Muscle layer of duodenum (tissue), 2 donors: ENCODE data around the gene CORT.
"Not testable (repeated sequence)": the region's sequence is repeated elsewhere in the genome, so short reads cannot be mapped to it uniquely, and the experiment has no call there.

Experiments used
- H3K27ac ChIP-seq: one replicate; pipeline ENCODE4 v1.7.0; 2013; ENCODE audit warnings: mild to moderate bottlenecking, low read length
- H3K27me3 ChIP-seq: one replicate; pipeline ENCODE4 v1.7.0; 2013; ENCODE audit warnings: low read depth, mild to moderate bottlenecking, control low read depth, low read length
- H3K36me3 ChIP-seq, 2 donors: one replicate each; pipeline ENCODE4 v1.7.0; 2013; ENCODE audit warnings: low read length in 2 of 2, control low read depth in 1 of 2, mild to moderate bottlenecking in 1 of 2; ENCODE audit not compliant: insufficient read depth in 2 of 2, control insufficient read depth in 1 of 2
- H3K4me1 ChIP-seq, 2 donors: one replicate each; pipeline ENCODE4 v1.7.0; 2013; ENCODE audit warnings: low read length in 2 of 2, mild to moderate bottlenecking in 2 of 2, control low read depth in 1 of 2, moderate library complexity in 1 of 2; ENCODE audit not compliant: insufficient read depth in 2 of 2, control insufficient read depth in 1 of 2
- H3K4me3 ChIP-seq, 2 donors: one replicate each; pipeline ENCODE4 v1.7.0; 2013; ENCODE audit warnings: low read length in 2 of 2, low read depth in 1 of 2, mild to moderate bottlenecking in 1 of 2
- H3K9me3 ChIP-seq, 2 donors: one replicate each; pipeline ENCODE4 v1.7.0; 2013; ENCODE audit warnings: low read length in 2 of 2, control low read depth in 1 of 2, mild to moderate bottlenecking in 1 of 2; ENCODE audit not compliant: control insufficient read depth in 1 of 2
- donor health status: healthy.

Gene CORT

DNA sequence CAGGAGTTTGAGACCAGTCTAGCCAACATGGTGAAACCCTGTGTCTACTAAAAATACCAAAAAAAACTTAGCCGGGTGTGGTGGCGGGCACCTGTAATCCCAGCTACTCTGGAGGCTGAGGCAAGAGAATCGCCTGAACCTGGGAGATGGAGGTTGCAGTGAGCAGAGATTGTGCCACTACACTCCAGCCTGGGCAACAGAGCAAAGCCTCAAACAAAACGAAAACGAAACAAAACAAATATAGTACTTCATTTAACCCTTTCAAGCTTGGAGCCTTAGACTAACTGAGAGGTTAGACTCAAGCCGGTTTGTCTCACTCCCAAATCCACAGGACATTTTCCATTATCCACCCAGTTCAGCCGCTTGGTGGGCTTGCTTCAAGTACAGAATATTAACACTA lies 7.6 kb downstream of the CORT start:
- not testable (repeated sequence) for H3K9me3 ChIP-seq, H3K4me1 ChIP-seq, H3K27me3 ChIP-seq, H3K27ac ChIP-seq, H3K4me3 ChIP-seq
- peaks cover 14 to 17% of the 10 kb centered on the region in 2 donors for H3K36me3 ChIP-seq

DNA sequence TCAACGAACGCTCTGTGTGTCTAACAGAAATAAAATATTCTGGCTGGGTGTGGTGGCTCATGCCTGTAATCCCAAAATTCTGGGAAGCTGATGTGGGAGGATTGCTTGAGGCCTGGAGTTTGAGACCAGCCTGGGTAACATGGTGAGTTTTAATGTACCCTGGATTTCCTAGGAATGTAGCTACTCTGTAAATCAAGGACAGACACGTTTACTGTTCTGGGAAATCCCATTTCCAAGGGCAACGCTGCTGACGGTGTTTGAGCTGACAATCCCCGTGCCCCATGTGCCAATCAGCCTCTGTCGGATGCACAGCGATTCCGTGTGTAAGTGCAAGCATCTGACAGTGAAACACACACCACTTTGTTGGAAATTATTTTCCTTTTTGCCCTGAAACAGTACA lies 8.0 kb downstream of the CORT start:
- no peaks in the 10 kb centered on the region for H3K9me3 ChIP-seq
- no peak overlapping the region for H3K27ac ChIP-seq
- H3K4me1 ChIP-seq, result no peaks in the 10 kb centered on the region
- no peaks in the 10 kb centered on the region for H3K27me3 ChIP-seq
- H3K4me3 ChIP-seq, result no peak overlapping the region
- H3K36me3 ChIP-seq, result peaks cover 18 to 21% of the 10 kb centered on the region in 2 donors

DNA sequence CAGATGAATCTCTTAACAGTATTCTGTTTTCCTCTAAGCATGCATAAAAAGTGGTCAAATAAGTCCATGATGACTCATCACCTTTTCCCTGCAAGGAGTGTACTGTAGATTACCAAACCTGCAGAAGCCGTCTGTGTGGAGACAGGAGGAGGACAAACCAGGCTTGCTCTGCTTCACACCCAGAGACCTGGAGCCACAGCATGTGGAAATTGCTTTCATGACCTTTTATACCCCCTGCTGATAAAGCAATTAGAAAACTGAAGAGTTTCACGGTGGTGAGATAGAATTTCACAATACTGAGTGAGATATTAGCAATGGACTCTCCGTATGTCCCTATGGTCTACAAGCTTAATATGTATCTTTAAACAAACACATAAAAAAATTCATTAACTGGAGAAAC lies 9.4 kb downstream of the CORT start:
- Histone ChIP-seq H3K9me3 (no peaks in the 10 kb centered on the region), H3K4me3 (no peak overlapping the region), H3K4me1 (no peaks in the 10 kb centered on the region), H3K27ac (no peak overlapping the region), H3K27me3 (no peaks in the 10 kb centered on the region), H3K36me3 (peaks cover 28 to 30% of the 10 kb centered on the region in 2 donors)

DNA sequence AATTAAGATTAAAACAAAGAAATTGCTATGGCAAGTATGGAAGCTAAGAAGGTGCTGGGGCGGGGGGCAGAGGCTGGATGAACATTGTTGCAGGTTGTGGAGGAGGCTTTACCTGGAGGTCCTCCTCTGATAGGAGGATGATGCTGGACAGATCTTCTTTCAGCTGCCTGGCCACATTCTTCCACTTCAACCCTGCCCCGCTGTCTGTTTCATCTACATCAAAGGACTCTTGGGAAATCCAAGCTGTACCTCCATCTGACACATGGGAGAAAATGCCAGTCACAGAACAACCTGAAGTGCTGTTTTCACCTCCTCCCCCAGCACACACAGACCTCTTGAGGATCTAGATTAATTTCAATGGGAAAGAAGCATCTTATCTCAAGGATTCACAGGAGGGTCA lies 17.2 kb downstream of the CORT start:
- Histone ChIP-seq H3K4me1 (peaks cover 0 to 8% of the 10 kb centered on the region in 2 donors), H3K27ac (no peak overlapping the region), H3K36me3 (peaks cover 32 to 60% of the 10 kb centered on the region in 2 donors), H3K9me3 (no peaks in the 10 kb centered on the region), H3K4me3 (no peak overlapping the region), H3K27me3 (no peaks in the 10 kb centered on the region)

DNA sequence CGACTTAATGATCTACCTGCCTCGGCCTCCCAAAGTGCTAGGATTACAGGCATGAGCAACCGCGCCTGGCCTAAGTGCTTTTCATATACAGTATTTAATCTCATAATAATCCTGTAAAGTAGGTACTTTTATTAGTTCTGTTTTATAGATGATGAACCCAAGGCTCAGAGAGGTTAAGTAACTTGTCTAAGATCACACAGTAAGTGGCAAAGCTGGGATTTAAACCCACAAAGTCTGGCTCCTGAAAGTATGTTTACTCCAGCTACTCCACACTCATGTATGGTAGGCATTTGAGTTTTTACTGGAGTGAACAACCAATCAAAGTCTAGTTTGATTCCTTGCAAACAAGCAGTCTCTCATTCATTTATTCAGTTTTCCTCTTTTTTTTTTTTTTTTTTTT lies 20.2 kb downstream of the CORT start:
- Histone ChIP-seq H3K4me3 (no peak overlapping the region), H3K36me3 (peaks cover 13 to 31% of the 10 kb centered on the region in 2 donors), H3K9me3 (no peaks in the 10 kb centered on the region), H3K4me1 (peaks cover 0 to 8% of the 10 kb centered on the region in 2 donors), H3K27me3 (no peaks in the 10 kb centered on the region), H3K27ac (no peak overlapping the region)

DNA sequence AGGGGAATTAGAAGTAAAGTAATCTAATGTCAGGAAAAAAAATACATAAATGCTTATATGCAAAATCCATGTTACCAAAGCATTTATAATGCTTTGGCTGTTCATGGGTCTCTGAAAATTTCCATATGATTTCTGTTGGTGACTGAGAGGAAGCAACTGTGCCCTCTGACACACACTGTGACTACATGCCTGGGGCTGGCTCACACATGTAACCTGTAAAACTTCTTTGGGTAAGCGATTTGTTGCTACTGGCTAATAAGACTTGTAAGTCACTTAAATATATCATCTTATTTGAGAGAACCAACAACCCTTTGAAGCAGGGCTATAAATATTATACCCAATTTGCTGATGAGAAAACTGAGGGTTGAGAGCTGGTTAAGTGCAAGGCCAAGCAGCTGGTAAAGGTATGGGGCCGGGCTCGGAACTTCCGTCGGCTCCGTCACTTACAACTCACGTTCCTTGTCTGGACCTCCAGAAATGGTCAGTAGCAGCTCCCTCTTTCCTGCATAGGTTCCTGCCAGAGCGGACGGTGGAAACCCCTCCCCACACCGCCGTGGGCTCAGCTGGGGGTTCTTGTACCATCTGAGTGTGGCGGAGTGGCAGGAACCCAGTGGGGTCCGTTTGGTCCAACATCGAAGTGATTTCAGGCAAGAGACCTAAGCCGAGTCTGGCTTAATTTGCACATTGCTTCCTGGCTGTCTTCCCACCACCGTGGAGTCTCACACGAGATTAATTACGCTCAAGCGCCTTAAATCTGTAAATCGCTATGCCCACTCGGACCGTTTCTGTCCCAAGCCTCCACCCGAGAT lies 21.8 kb downstream of the CORT start:
- Histone ChIP-seq H3K27ac (peak overlapping the region; percentile 67), H3K27me3 (no peaks in the 10 kb centered on the region), H3K36me3 (peaks cover 13 to 22% of the 10 kb centered on the region in 2 donors), H3K9me3 (no peaks in the 10 kb centered on the region), H3K4me1 (peaks cover 5 to 22% of the 10 kb centered on the region in 2 donors), H3K4me3 (peak overlapping the region; percentile 89 to 98)

DNA sequence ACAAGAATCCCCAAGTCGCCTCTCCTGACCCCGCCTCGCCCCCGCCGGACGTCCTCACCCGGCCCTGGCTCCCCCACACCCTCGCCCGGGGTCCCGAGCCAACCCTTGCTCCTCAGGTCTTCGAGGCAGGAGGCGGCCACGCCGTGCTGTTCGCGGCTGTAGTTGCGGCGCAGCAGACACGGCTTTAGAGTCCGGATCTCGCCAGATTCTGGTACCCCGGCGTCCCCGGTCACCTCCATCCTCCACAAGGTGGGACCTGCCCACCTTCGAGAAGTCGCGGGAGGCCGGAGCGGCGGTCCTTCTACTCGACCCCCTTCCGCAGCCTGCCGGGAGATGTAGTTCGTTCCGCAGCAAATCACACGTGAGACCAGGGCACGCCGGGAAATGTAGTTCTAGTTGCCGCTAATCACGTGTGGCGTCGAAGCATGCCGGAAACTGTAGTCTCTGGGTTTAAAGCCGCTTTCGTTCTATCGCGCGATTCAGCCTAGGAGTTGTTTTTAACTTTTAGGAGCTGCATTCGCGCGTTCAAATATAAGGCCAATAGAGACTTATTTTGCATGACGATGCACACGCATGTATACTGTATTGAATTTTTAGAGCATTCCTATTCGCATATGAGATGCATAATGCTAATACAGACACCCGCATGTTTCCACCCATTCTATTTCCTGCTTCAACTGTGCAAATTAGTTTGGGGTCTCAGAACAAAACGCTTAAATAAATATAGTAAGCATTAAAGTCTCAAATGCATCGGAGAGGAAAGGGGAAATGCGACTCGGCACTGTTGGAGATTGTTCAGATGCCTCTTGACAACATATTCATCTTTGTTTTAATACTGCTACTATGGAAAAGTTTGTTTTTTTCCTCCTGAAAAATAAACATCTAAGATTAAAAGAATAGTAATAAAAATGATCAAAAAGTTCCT lies 22.7 kb downstream of the CORT start, which contains the start of gene DFFA:
Gene DFFA (minus strand): TSS at position 310 of the 925 bp plus-strand sequence. CDS start 71 bp downstream, at position 239.
- H3K27ac ChIP-seq, result peak within 1 kb of the TSS; percentile 75
- H3K36me3 ChIP-seq, result peaks cover 13 to 17% of the 10 kb centered on the region in 2 donors
- no peaks in the 10 kb centered on the region for H3K27me3 ChIP-seq
- H3K9me3 ChIP-seq, result no peaks in the 10 kb centered on the region
- H3K4me1 ChIP-seq, result peaks cover 5 to 25% of the 10 kb centered on the region in 2 donors
- H3K4me3 ChIP-seq, result peak within 1 kb of the TSS; percentile 89 to 98

DNA sequence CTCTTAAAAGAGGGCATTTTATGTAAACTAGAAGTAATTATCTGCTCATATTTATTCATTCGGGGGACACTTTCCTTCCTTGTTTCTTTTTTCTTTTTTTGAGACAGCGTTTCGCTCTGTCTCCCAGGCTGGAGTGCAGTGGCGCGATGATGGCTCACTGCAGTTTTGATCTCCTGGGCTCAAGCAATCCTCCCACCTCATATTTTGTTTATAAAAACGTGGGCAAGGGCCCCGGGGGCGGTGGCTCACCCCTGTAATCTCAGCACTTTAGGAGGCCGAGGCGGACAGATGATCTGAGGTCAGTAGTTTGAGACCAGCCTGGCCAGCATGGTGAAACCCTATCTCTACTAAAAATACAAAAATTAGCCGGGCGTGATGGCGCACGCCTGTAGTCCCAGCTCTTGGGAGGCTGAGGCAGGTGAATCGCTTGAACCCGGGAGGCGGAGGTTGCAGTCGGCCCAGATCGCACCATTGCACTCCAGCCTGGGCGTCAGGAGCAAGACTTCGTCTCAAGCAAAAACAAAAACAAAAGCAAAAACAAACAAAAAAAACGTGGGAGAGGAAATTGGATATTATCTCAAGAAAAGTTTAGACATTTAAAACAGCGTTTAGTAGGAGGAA lies 23.4 kb downstream of the CORT start:
- Histone ChIP-seq H3K4me3 (peak overlapping the region; percentile 89 to 98), H3K27ac (peak overlapping the region; percentile 75), H3K36me3 (peaks cover 7 to 11% of the 10 kb centered on the region in 2 donors), H3K27me3 (no peaks in the 10 kb centered on the region), H3K4me1 (peaks cover 5 to 25% of the 10 kb centered on the region in 2 donors), H3K9me3 (no peaks in the 10 kb centered on the region)

DNA sequence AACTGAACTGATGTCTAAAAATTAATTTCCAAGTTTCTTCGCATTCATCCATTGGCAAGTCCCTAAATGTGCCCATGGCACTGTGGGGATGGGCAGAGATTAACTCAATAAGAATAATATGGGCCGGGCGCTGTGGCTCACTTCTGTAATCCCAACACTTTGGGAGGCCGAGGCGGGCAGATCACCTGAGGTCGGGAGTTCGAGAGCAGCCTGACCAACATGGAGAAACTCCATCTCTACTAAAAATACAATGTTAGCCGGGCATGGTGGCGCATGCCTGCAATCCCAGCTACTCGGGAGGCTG lies 24.4 kb downstream of the CORT start:
- Histone ChIP-seq H3K4me1 (peaks cover 5 to 25% of the 10 kb centered on the region in 2 donors), H3K4me3 (peak overlapping the region; percentile 88 to 95)
- not testable (repeated sequence) for H3K27me3 ChIP-seq, H3K9me3 ChIP-seq, H3K27ac ChIP-seq, H3K36me3 ChIP-seq

DNA sequence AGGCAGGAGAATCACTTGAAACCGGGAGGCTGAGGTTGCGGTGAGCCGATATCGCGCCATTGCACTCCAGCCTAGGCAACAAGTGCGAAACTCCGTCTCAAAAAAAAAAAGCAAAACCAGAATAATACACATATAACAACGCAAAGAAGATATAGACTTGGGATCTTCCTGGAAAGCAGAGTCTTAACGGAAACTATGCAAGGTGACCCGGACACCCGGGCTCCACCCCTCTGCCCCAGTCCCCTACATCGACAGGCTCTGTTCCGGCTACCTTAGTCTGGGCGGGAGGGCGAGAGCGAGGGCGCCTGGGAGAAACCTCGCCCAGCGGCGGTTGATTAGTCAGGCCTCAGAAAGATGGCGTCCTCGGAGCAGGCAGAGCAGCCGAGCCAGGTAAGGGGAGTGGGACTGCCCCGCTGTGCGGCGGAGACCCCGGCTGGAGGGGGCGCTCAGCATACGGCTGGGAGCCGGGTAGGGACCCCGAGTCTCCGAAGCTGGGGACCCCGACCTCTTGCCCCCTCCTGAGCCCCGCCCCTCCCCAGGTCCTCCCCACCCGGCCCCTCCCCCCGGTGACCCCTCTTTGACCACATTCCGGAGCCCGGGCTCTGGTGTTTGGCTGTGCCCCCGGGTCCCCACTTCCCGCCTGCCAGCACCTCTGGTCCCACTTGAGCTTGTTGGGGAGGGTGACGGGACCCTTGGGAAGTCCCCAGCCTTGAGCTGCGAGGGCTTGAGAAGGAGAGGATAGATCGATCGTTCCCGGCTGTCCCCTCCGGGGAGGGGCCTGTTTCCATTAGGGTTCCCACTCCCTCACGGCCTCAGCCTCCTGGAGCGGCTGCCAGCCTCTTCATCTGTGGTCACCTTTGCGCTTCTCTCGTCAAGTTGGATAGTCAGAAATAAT lies 25.0 kb downstream of the CORT start, which contains the start of gene PEX14:
Gene PEX14 (plus strand): TSS at position 338 of the 895 bp plus-strand sequence. CDS start 17 bp downstream, at position 355.
- Histone ChIP-seq H3K4me3 (peak within 1 kb of the TSS; percentile 88 to 95), H3K4me1 (peaks cover 5 to 25% of the 10 kb centered on the region in 2 donors), H3K9me3 (no peaks in the 10 kb centered on the region), H3K36me3 (no peaks in the 10 kb centered on the region), H3K27me3 (no peaks in the 10 kb centered on the region), H3K27ac (peak within 1 kb of the TSS; percentile 69)
